Endometrial microvascular endothelial cells (primary cell): ENCODE measurements around the gene PTPMT1. TPM values are rescaled to one million over a fixed set of nuclear protein-coding genes. Genes with fewer than 3 reads are reported as not detected.

Experiments used
- in situ Hi-C: cut with HindIII; loops from 2 replicates; pipeline ENCODE4 v1.10.0; 2017; ENCODE audit warnings: low sequenced_read_pairs, low pct_unique_long_range_greater_than_20kb; ENCODE audit errors: inconsistent ontology term
- total RNA-seq: library from RNA; depleted of rRNA; stranded (reverse); fragments of >200 nt; gene quantifications from one replicate; pipeline ENCODE4 v1.2.3, GENCODE V29; 2015; ENCODE audit errors: inconsistent ontology term

Gene PTPMT1
- total RNA-seq, 1 donor from 2014 or later = 107 TPM

DNA sequence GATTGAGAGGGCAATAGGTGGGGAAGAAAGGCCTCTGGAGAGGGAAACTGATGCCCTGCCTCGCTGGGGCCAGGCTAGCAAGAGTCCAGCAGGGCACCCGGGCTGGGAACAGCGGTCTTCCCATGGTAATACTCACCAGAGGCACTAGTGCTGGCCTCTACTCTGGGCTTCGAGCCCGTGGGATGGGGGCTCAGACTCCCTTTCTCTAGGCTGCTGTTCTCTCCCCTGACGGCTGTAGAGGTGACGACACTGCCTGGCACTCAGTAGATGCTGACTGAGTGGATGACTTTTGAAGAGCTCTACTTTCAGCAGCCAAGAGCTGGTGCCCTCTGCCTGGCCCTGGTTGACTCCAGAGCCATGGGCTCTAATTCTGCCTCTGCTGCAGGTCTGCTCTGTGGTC lies 29.6 kb downstream of the PTPMT1 start:
- in situ Hi-C loops = no loop called here

DNA sequence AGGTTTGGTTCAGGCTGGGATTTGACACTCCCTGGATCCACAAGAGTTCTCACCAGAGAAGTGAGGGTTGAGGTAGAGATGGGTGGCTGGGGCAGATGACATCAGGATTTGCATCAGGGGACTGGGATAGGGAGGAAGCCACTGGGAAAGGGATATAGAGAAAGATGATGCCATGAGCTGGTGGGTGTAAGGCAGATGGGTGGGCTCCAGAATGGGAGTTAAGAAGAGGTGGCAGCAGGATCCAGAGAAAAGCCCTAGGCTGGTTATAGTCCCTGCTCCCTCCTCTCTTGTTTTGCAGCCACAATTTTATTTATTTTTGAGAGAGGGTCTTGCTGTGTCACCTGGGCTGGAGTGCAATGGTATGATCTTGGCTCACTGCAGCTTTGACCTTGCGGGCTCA lies 30.6 kb downstream of the PTPMT1 start:
- in situ Hi-C loops = no loop called here

DNA sequence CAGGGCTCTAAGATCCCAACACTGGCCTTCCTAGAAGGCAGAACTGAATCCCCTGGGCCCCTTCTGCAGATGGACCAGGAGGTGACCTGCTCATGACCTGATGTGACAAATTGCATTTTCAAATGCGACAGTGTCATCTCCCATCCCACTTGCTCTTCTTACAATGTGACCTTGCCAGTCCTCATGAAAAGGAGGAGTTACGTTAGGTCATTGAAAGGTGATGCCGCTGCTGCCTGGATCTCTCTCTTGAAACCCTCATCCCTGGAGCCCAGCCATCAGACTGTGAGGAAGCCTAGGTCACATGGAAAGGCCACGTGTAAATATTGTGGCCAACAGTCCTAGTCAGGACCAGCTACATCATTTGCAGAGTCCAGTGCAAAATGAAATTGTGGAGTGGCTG lies 34.5 kb downstream of the PTPMT1 start:
- in situ Hi-C loops = no loop called here

DNA sequence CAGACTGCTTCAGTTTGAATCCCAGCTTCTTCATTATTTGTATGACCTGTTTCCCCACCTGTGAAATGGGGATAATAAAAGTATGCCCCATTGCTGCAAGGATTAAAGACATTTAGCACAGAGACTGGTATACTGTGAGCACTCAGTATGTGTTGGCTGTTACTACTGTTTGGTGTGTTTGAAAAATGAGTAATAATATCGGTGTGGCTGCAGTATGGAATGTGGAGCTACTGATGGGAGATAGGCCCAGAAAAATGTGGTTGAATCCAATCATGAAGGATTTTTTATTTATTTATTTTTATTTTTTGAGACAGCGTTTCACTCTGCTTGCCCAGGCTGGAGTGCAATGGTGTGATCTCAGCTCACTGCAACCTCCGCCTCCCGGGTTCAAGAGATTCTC lies 37.9 kb downstream of the PTPMT1 start:
- in situ Hi-C loops = no loop called here

DNA sequence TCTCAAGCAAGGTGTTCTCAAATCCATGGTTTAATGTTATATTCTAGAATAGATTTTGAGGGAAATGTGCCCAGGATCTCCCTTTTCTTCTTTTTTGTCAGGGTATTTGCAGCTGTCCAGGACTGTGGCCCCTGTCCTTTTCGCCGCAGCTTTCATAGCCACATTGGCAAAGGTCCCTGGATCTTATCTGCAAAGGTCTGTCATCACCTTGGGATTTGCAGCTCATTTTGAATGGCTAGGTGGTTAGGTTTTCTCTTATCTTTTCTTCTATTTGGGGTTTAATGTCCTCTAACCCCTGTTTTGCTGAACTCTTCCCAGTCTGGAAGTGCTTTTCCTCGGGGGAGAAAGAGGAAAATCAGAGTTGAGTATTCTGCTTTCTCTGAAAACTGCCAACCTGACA lies 40.5 kb downstream of the PTPMT1 start:
- in situ Hi-C loops = no loop called here

DNA sequence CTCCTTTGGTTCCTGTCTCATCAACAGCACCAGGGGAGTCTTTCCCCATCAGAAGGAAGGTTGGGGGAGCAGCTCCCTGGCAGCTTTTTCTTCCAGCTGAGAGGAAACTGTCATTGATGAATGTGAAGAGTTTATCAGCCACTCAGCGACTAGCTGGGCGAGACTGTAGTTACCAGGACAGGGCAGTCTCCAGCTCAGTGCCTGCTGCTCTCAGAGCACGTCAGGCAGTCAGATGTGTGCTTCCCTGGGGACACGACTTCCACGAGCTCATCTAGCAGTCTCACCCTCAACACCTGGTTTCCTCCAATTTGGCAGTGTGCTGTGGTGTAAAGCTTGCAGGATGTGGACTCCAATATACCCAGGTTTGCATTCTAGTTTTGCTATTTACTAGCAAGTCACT lies 41.3 kb downstream of the PTPMT1 start:
- in situ Hi-C loops = no loop called here

DNA sequence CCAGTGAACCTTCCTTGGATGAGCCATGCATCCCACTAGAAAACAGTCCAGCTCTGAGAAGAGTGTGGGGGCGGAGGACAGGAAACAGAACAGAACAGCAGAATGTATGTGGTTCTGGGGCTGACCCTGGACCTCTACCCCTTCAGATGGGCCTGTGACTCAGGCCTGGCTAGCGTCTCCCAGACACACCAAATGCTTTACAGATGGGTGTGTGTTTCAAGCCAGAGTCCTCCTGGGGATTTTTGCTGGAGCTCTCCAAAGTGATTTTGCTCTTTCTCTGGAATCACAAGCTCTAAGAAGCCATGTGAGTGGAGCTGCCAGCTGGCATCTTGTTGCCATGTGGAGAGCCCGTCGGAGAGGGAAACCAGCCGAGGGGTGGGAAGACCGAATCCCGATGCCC lies 42.0 kb downstream of the PTPMT1 start:
- in situ Hi-C loops = no loop called here

DNA sequence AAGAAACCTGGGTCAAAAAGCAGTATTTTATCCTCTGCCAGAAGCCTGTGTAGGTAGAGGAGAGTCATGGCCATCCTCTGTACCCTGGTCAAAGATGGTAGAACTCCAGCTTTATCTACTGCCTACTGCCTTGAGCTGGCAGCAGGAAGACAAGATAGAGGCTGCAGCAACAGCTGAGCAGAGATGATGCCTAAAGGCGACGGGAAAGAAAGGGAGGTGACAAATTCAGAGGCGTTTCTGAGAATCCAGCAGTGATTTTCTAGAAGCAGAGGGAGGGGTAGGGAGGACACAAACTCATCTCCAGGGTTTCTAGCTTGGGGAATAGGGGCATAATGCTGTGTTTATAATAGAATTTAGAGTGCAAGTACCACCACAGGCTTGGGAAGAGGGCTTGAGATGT lies 44.3 kb downstream of the PTPMT1 start:
- in situ Hi-C loops = no loop called here

DNA sequence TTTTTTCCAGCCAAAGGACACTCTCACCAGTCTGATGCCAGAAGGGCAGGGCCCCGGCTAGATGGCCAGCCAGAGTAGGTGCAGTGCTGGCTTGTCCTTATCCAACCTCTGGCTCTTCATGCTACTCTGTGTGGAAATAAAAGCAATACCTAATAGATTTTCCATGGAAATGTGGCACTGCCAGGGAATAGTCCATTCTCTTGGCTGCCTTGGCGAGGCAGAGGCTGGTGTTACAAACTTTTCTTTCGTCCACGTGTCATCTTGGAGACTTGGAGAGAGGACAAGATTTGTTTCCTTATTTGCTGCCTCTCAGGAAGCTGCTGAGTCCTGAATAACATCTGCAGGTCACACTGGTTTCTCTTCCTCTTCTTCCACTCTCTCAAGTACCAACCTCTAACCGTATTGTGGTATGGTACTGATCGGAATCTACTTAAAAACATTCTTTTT lies 46.0 kb downstream of the PTPMT1 start:
- in situ Hi-C loops = no loop called here

DNA sequence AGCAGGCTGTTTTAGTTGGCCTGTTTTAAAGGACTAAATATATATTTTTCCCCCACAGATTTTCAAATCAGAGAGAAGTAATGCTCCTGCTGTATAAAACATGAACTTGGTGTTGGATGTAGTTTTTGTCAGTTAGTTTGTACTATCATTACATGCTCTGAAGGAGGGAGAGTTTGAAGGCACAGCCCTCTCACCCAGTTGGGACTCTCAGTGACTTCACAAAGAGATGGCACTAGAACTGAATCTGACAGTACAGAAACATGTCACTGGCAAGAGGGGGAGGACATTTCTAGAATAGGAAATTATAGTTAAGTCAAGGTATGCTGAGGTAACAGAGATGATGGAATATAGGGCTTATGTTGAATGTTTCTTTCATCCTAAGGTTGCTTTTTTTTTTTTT lies 49.9 kb downstream of the PTPMT1 start:
- in situ Hi-C loops = no loop called here

DNA sequence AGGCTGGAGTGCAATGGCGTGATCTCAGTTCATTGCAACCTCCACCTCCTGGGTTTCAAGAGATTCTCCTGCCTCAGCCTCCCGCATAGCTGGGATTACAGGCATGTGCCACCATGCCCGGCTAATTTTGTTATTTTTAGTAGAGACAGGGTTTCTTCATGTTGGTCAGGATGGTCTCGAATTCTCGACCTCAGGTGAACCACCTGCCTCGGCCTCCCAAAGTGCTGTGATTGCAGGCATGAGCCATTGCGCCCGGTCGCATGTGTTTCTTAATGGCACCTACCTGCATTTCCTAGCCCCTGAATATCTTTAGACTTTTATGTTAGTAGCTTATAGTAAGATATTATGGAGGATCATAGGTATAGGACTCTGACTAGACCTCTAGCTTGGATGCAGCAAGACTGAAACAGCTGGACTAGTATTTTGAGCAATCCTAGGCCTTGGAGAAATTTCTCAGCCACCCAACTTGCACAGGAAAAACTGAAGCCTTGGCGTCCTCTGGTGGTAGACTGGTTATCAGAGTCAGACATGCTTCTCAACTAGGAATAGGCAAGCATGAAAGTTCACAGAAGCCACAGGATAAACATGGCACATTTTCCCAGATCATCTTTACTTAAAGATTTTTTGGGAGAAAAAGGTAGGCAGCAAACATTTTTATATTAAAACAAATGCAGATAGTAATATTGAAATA lies 51.5 kb downstream of the PTPMT1 start:
- in situ Hi-C loops = no loop called here

DNA sequence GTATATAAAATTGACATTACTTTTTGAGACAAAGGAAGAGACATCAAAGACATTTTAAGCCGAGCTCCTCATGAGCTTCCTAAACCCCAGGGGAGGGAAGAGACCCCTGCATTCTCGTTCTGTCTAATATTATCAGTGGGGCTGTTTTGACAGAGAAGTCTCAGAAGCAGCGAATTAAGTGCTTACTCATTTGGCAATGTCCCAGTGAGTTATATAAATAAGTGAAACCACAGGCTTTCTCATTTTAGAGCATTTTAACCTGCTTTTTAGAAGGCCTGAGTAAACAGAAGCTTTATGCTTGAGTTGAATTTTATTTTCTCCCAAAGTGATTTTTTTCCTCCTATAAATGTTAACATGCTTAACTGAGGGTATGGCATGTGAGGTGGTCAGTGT lies 52.0 kb downstream of the PTPMT1 start:
- in situ Hi-C loops = no loop called here

DNA sequence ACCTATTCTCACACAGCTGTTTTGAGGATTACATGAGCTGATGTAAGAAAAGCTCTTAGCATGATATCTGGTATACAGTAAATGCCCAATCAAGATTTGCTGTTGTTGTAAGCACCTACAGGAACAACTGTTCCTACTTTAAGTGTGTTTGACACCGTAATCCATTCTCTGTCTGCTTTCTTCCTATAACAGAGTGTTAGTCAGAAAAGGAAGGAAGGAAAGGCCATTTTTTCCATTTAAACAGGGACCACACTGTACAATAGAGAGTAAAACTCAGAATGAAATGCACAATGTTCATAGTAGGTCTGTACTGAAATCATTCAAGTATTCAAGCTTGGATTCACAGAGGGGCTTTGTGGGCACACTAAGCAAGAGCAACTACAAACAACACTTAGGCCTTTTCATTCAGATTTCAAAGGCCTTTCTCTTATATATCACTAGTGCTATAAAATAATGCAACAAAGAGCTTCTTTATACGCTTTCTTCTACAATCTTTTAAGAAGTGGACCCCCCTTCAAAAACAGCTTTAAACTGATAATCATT lies 55.5 kb downstream of the PTPMT1 start:
- in situ Hi-C loops = no loop called here

Other genes with a start within 250 kb of the PTPMT1 start
- not detected for gene MYBPC3, start 212.9 kb upstream of the PTPMT1 start, total RNA-seq
- gene SPI1, start 187.1 kb upstream of the PTPMT1 start, total RNA-seq = not detected
- gene SLC39A13, start 157.0 kb upstream of the PTPMT1 start, total RNA-seq = 133 TPM
- gene PSMC3, start 139.2 kb upstream of the PTPMT1 start, total RNA-seq = 238 TPM
- not detected for gene RAPSN, start 116.5 kb upstream of the PTPMT1 start, total RNA-seq
- gene CELF1, start 12.5 kb upstream of the PTPMT1 start, total RNA-seq = 86.2 TPM
- 26.3 TPM for gene KBTBD4, start 13.4 kb downstream of the PTPMT1 start, total RNA-seq
- gene NDUFS3, start 13.5 kb downstream of the PTPMT1 start, total RNA-seq = 78.7 TPM
- not detected for gene FAM180B, start 21.1 kb downstream of the PTPMT1 start, total RNA-seq
- gene C1QTNF4, start 28.8 kb downstream of the PTPMT1 start, total RNA-seq = not detected
- 164 TPM for gene MTCH2, start 77.0 kb downstream of the PTPMT1 start, total RNA-seq
- gene AGBL2, start 149.8 kb downstream of the PTPMT1 start, total RNA-seq = not detected
- 64.0 TPM for gene FNBP4, start 201.7 kb downstream of the PTPMT1 start, total RNA-seq